Fibroblast of pulmonary artery (primary cell): ENCODE results near the gene TUBGCP6.

ENCODE experiments used
- DNase-seq: peaks from one replicate; pipeline ENCODE4 v3.0.0-alpha.2; 2010; ENCODE audit warnings: low read depth
- H3K4me3 ChIP-seq: replicated peaks from 2 replicates; pipeline ENCODE4 v1.5.1; 2011; ENCODE audit warnings: low read depth, mild to moderate bottlenecking, control low read depth, low read length, moderate library complexity
- TF ChIP-seq, protein P1 (sequence below): IDR thresholded peaks from 2 replicates; pipeline ENCODE4 v1.5.1; 2011; ENCODE audit warnings: mild to moderate bottlenecking, control low read depth, low read length, inconsistent platforms; ENCODE audit errors: missing control alignments

The TUBGCP6 gene

DNA sequence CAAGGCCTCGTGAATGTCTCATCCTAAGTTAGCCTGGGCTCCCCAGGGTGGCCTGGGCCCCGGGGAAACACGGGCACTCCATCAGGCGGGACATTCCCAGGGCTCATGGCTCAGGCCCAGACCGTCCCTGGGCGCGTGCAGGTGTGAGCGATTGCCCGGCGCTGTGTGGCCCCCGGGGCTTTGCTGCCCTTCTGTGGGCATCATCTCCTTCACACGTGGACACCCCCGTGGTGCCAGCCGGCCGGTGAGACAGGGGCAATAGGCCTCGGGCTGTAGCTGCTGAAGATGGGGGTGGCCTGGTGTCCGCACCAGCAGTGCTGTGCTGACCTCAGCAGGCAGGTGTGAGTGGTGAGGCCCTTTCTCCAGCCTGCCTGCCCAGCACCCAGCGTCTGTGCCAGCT lies 48.6 kb downstream of the TUBGCP6 start:
- H3K4me3 ChIP-seq = no peak overlapping the region
- TF ChIP-seq, protein P1, sequence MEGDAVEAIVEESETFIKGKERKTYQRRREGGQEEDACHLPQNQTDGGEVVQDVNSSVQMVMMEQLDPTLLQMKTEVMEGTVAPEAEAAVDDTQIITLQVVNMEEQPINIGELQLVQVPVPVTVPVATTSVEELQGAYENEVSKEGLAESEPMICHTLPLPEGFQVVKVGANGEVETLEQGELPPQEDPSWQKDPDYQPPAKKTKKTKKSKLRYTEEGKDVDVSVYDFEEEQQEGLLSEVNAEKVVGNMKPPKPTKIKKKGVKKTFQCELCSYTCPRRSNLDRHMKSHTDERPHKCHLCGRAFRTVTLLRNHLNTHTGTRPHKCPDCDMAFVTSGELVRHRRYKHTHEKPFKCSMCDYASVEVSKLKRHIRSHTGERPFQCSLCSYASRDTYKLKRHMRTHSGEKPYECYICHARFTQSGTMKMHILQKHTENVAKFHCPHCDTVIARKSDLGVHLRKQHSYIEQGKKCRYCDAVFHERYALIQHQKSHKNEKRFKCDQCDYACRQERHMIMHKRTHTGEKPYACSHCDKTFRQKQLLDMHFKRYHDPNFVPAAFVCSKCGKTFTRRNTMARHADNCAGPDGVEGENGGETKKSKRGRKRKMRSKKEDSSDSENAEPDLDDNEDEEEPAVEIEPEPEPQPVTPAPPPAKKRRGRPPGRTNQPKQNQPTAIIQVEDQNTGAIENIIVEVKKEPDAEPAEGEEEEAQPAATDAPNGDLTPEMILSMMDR = no peak
- no peak for DNase-seq

DNA sequence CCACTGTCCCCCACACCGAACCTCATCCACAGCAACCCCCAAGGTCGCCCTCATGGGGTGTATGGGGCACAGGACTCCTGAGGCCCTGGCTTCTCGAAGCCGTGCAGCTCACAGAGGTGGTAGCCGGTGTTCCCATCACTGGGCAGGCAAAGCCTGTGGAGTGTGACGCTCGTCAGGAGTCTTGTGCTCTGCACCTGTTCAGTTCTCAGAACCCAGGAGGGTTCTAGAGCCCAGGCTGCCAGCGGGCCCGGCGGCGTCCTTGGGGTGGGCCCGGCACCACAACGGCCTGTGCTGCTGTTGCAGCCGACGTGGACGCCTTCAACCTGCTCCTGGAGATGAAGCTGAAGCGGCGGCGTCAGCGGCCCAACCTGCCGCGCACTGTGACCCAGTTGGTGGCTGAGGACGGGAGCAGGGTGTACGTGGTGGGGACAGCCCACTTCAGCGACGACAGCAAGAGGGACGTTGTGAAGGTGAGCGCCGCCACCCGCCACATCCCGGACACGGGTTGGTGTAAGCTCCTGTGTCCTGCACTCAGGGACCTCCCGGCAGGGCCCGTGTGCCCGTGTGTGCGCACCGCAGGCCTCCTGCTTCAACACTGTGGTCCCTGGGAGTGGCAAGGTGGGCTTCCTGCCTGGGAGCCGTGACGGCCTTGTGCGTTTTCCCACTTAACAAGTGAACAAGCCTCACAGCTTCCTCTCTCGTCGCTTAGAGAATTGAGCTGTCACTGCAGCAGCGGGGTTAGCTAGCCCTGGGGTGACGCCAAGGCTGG lies 50.6 kb downstream of the TUBGCP6 start:
- TF ChIP-seq, protein P1 = no peak
- no peak overlapping the region for H3K4me3 ChIP-seq
- no peak for DNase-seq

DNA sequence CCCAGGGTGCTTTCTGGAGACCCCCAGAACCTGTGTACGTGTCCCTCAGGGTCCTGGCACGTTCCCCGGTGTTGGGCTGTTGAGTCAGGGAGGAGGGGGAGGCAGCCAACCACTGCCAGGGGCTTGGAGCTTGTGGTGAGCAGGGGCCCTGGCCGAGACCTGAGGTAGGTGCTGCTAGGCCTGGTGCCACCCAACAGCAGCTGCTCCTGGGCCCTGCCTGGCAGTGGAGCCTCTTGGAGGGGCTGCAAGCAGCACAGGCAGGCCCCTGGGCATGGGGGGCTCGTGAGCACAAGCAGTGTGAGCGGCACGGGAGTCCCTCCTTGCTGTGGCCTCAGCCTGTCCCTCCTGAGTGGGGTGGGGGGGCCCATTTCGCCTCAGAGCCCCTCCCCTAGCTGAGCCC lies 51.2 kb downstream of the TUBGCP6 start:
- TF ChIP-seq, protein P1 = no peak
- H3K4me3 ChIP-seq = no peak overlapping the region
- DNase-seq = no peak

DNA sequence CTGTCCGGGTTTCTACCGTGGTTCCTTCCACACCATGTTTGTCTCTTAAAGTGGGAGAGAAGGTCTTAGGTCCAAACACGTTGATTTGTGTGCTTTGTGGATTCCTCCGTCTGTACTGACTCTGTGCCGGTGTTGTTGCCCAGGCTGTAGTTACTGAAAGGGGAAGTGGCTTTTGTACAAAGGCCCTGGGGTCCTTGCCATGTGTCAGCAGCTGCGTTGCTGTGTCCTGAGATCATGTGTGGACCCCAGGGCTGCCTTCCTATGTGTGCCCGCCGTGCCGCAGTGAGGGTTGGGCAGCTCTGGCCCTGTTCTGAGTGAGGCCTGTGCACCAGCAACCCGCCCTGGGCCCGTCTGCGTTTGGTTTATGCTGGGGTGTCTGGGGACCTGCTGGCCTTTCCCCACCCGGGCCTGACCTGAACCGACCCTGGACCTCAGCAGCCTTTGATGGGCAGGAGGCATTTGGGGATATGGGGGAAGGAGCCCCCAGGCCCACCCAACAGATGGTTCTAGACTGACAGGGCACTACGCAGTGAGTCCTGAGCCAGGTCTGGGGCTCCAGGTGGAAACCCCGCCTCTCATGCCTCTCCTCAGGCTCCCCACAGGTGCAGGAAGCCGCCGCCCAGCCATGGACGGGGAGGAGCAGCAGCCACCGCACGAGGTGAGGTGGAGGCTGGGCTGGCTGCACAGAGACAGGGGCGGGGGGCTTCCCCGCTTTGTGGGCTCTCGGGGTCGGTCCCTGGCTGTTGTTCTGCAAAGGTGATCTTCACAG lies 52.2 kb downstream of the TUBGCP6 start:
- no peak for DNase-seq
- H3K4me3 ChIP-seq = no peak overlapping the region
- TF ChIP-seq, protein P1 = no peak

DNA sequence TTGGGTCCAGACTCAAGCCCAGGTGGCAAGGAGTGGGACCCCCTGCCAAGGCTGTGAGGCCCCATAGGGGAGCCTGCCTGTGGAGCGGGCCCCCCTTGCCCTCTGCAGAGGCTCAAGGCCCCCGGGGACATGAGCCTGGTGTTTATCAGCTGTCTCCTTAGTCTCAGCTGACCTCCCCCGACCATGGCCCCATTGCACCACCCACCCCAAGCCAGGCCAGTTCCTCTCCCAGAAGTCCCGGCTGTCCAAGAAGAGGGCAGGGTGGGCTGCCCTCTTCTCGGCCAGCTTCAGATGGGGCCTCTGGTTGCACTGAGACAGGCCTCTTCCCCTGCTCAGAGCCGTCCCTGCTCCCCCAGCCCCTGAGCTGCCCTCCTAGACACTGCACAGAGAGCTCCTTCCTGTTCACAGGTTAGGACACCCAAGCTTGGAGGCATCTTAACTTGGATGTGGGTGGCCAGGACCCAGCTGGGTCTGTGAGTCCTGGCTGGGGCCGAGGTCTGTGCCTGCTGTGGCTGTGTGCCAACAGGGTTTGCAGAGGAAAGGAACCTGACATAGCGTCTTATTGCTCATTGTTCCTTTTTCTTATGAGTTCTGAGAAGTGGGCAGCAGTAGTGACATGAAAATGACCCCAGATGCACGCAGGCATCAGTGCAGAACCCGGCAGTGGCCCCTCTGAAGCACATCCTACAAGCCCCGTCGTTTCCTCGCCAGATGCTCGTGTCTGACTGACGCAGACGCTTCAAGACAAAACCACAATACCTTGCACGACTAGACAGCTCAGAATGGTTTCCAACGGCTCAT lies 53.7 kb downstream of the TUBGCP6 start:
- TF ChIP-seq, protein P1 = no peak
- H3K4me3 ChIP-seq = peak overlapping the region; percentile 47
- no peak for DNase-seq

DNA sequence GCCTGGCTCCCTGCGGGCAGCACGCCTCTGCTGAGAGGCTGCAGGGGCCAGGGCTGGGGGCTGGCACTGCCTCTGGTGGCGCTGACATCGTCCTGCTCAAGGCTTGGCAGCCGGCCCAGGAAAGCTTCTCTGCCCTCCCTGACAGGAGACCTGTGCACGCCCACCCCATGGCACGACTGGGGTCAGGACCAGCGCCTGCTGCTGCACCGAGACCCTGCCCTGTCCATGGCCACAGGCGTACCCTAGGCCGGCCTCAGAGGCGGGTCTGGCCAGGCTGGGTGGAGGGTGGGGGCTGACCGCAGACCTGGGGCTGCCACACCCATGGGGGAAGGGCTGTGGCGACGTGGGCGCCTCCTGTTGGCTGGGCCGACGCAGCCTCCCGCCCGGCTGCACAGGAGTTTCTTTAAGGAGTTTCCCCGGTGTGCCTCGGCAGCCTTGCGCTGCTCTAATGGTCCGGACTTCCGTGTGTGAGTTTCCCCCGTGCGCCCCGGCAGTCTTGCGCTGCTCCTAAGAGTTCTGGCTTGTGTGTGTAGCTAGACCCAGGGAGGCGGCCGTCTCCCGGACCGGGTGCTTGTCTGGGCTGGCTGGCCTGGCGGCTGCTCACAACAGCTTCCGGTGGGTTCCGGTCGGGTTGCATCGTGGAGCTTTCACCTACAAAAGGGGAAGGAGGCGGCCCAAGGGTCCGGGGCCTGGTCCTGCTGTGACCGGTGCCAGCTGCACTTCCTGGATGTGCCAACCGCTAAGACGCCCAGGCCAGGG lies 54.5 kb downstream of the TUBGCP6 start:
- DNase-seq = peak; percentile 56
- peak overlapping the region; percentile 47 for H3K4me3 ChIP-seq
- TF ChIP-seq, protein P1 = peak; percentile 26
